ENCODE data around the gene PRSS3. TPM values are rescaled to one million over a fixed set of nuclear protein-coding genes. Genes with fewer than 3 reads are reported as not detected.
A peak's percentile ranks its signal among the peaks of the same experiment; 100 is the strongest.

The PRSS3 gene
- total and polyA plus RNA-seq, 9 of the 15 experiments (the other 6 are each of a cell fraction or from before 2014, with no cell fraction given), result 0.35 to 0.42 TPM; not detected in 7

GRCh38 chr9:33815781-33816180 is 20.4 kb downstream of the PRSS3 start:
- H3K4me3 ChIP-seq, result no peak overlapping the region
- FAIRE-seq, result no peak

More at GRCh38 chr9:33815781-33816180, 20.4 kb downstream of the PRSS3 start:
- no TSS peak for BruUV-seq (replicated peaks)
- intact Hi-C loops (cut with micrococcal nuclease) (loop anchor here (10.0 kb wide), 1 partner anchor 99 kb away; no protein-coding TSS in a partner anchor), in situ Hi-C loops (cut with MboI) (no loop called here)
- no peaks in the 10 kb centered on the region for H3K27me3 ChIP-seq (ENCODE audit: control insufficient read depth in 2 of 2, insufficient read depth in 2 of 2, low read length in 2 of 2)
- peaks cover 11 to 18% of the 10 kb centered on the region in 2 experiments; a peak in 4 of 5 replicates for H3K4me1 ChIP-seq (replicated peaks in 1 of 2; ENCODE audit: control insufficient read depth in 2 of 2, insufficient read depth in 2 of 2, low read length in 2 of 2)
- no peaks in the 10 kb centered on the region for H4K20me1 ChIP-seq (replicated peaks; ENCODE audit: control insufficient read depth, insufficient read depth, low read length)
- peaks cover 36% of the 10 kb centered on the region for H3K79me2 ChIP-seq (ENCODE audit: control insufficient read depth, insufficient read depth, low read length)
- ATAC-seq, result no peak
- peak overlapping the region; percentile 84 for H3K4me2 ChIP-seq (ENCODE audit: insufficient read depth, low read length)
- no peaks in the 10 kb centered on the region for H3K36me3 ChIP-seq (ENCODE audit: control insufficient read depth, insufficient read depth, low read length)
- 76% methylated on average over 7 of the region's 7 CpGs for WGBS (ENCODE audit: insufficient coverage, low coverage, missing lambda C conversion rate)
- ChIA-PET POLR2A (interaction anchor here (0.5 to 0.9 kb wide), 3 partner anchors 20 to 148 kb away, joined by 3 to 4 read pairs (median 3); no protein-coding TSS in a partner anchor), CTCF (ENCODE audit: low intra/inter-chr PET ratio) (interaction anchor here (1.1 kb wide), 1 partner anchor 37 kb away, joined by 3 read pairs; no protein-coding TSS in a partner anchor)
- H3K9ac ChIP-seq (ENCODE audit: insufficient read depth in 1 of 2, low read depth in 2 of 2, low read length in 2 of 2), result peak overlapping the region in 1 of 2 experiments; percentile 83; a peak in 2 of 4 replicates
- H3K9me3 ChIP-seq (replicated peaks; ENCODE audit: control insufficient read depth, insufficient read depth, low read depth, low read length), result no peaks in the 10 kb centered on the region
- DNase-seq (ENCODE audit: extremely low read depth in 1 of 4, low spot score in 3 of 4), result no peak
- peak overlapping the region; percentile 96 for H2AFZ ChIP-seq (ENCODE audit: low read depth, low read length)
- no peaks in the 10 kb centered on the region for H3K9me1 ChIP-seq (ENCODE audit: control insufficient read depth, insufficient read depth, low read length)
- TF ChIP-seq CTCF (IDR thresholded peaks at IDR 0.05 in 2 of 3, conservative IDR thresholded peaks at IDR 0.05 in 1 of 3; ENCODE audit: insufficient read depth in 2 of 3, low read depth in 1 of 3, low read length in 3 of 3), result no peak
- TF ChIP-seq C11orf30 (IDR thresholded peaks at IDR 0.05; ENCODE audit: low read depth), result peak; percentile 11; the same call in 1 of the 2 replicates
- 0 out of 2 replicates have a peak, but pooled peaks have one; percentile 12 for TF ChIP-seq ZNF316 (IDR thresholded peaks at IDR 0.05)
- TF ChIP-seq ZNF354B (CRISPR knock-in tag; IDR thresholded peaks at IDR 0.05), result no peak
- peak overlapping the region; percentile 92 for H3K27ac ChIP-seq (ENCODE audit: extremely low read depth, low read depth, low read length)
